SK-N-SH (cell line): Measurements from ENCODE around the gene NTRK2. TPM values are rescaled to one million over a fixed set of nuclear protein-coding genes. Genes with fewer than 3 reads are reported as not detected.

ENCODE experiments used
- CTCF ChIA-PET: fragments of 300-600, 350-600 bp; formaldehyde crosslinking; extraction: SDS; loops from one replicate; lab custom pipeline; 2021; lab: Yijun Ruan, JAX
- POLR2A ChIA-PET: fragments of 350-600 bp; sonication (Branson Sonifier 250); formaldehyde crosslinking; extraction: SDS; loops from one replicate; lab custom pipeline; 2020; ENCODE audit warnings: antibody characterized with exemption, inconsistent platforms; lab: Yijun Ruan, JAX
- DNase-seq: peaks from one replicate; pipeline ENCODE4 v3.0.0; 2012
- H2AFZ ChIP-seq: fragments of 200-600 bp; sonication (generic); 2 replicates; pipeline ENCODE4 v1.8.1; 2016; ENCODE audit warnings: antibody characterized with exemption, mild to moderate bottlenecking, low read depth
- H3F3A ChIP-seq: fragments of 200-600 bp; sonication (generic); replicated peaks from 2 replicates; pipeline ENCODE3; 2016; ENCODE audit warnings: antibody characterized with exemption, mild to moderate bottlenecking; ENCODE audit not compliant: insufficient read depth
- H3K27ac ChIP-seq, 2 experiments: fragments of 200-500 bp in 1 of 2; fragments of 200-600 bp in 1 of 2; sonication (Bioruptor generic) in 1 of 2; sonication (generic), shearing (Covaris generic) in 1 of 2; 2 replicates each; pipeline versions ENCODE4 v1.5.1 to v1.6.1; 2014 to 2016; ENCODE audit warnings: low read depth in 2 of 2, inconsistent platforms in 1 of 2, low read length in 1 of 2, mild to moderate bottlenecking in 1 of 2, mixed read lengths in 1 of 2
- H3K27me3 ChIP-seq: fragments of 200-600 bp; sonication (generic), shearing (Covaris generic); 2 replicates; pipeline ENCODE4 v1.6.1; 2016; ENCODE audit warnings: mixed run types; ENCODE audit not compliant: insufficient read depth
- H3K36me3 ChIP-seq, 2 experiments: fragments of 200-500 bp in 1 of 2; fragments of 200-600 bp in 1 of 2; sonication (Bioruptor generic) in 1 of 2; sonication (generic) in 1 of 2; replicated peaks in 1 of 2; 2 replicates each; pipeline versions ENCODE3 to v1.5.1; 2014 to 2016; ENCODE audit warnings: low read length in 1 of 2, mild to moderate bottlenecking in 1 of 2; ENCODE audit not compliant: insufficient read depth in 2 of 2, control insufficient read depth in 1 of 2
- H3K4me1 ChIP-seq, 2 experiments: fragments of 200-500 bp in 1 of 2; fragments of 200-600 bp in 1 of 2; sonication (Bioruptor generic) in 1 of 2; sonication (generic), shearing (Covaris generic) in 1 of 2; 2 replicates each; pipeline versions ENCODE4 v1.5.1 to v1.6.1; 2014 to 2016; ENCODE audit warnings: low read depth in 1 of 2, low read length in 1 of 2, mixed run types in 1 of 2; ENCODE audit not compliant: insufficient read depth in 2 of 2, control insufficient read depth in 1 of 2
- H3K4me2 ChIP-seq: fragments of 200-600 bp; sonication (generic), shearing (Covaris generic); 2 replicates; pipeline ENCODE4 v1.6.1; 2017; ENCODE audit warnings: mixed run types
- H3K4me3 ChIP-seq, 2 experiments: fragments of 200-500 bp in 1 of 2; fragments of 200-600 bp in 1 of 2; sonication (Bioruptor generic) in 1 of 2; sonication (generic), shearing (Covaris generic) in 1 of 2; 2 replicates each; pipeline versions ENCODE4 v1.5.1 to v1.8.1; 2014 to 2016; ENCODE audit warnings: low read depth in 2 of 2, inconsistent platforms in 1 of 2, low read length in 1 of 2, mild to moderate bottlenecking in 1 of 2, mixed read lengths in 1 of 2, moderate library complexity in 1 of 2
- H3K79me2 ChIP-seq: fragments of 200-600 bp; sonication (generic); 2 replicates; pipeline ENCODE4 v1.8.1; 2017; ENCODE audit warnings: mild to moderate bottlenecking; ENCODE audit not compliant: insufficient read depth
- H3K9ac ChIP-seq: fragments of 200-600 bp; sonication (generic); 2 replicates; pipeline ENCODE4 v1.6.1; 2017; ENCODE audit warnings: mixed run types
- H3K9me2 ChIP-seq: fragments of 200-600 bp; sonication (generic); 2 replicates; pipeline ENCODE4 v1.6.1; 2017; ENCODE audit warnings: mixed run types
- H3K9me3 ChIP-seq: fragments of 200-600 bp; sonication (generic); 2 replicates; pipeline ENCODE4 v1.6.1; 2017; ENCODE audit warnings: mixed run types, mild to moderate bottlenecking, moderate library complexity
- H4K20me1 ChIP-seq: fragments of 200-600 bp; sonication (generic); 2 replicates; pipeline ENCODE4 v1.6.1; 2017; ENCODE audit warnings: mild to moderate bottlenecking, mixed run types; ENCODE audit not compliant: insufficient read depth
- ELF1 ChIP-seq: IDR thresholded peaks from 2 replicates; pipeline ENCODE4 v1.4.0; 2012
- FOXJ3 ChIP-seq: sonication (generic); formaldehyde crosslinking; IDR thresholded peaks from 2 replicates; pipeline ENCODE4 v1.5.1; 2020; ENCODE audit warnings: mild to moderate bottlenecking, missing genetic modification reagents
- FOXM1 ChIP-seq: IDR thresholded peaks from 2 replicates; pipeline ENCODE4 v1.4.0; 2012; ENCODE audit warnings: low read depth, mild to moderate bottlenecking
- GABPA ChIP-seq: IDR thresholded peaks from 2 replicates; pipeline ENCODE4 v1.4.0; 2012; ENCODE audit warnings: low read depth, mild to moderate bottlenecking
- GATA2 ChIP-seq: sonication (generic); formaldehyde crosslinking; IDR thresholded peaks from 2 replicates; pipeline ENCODE4 v1.5.0; 2020; ENCODE audit warnings: mild to moderate bottlenecking, missing genetic modification reagents
- JUND ChIP-seq: IDR thresholded peaks from 2 replicates; pipeline ENCODE4 v1.4.0; 2012
- MXI1 ChIP-seq: IDR thresholded peaks from 2 replicates; pipeline ENCODE4 v1.6.1; 2012; ENCODE audit warnings: mild to moderate bottlenecking, low read depth, low read length, improper control_type of control experiment
- NFIC ChIP-seq: IDR thresholded peaks from 2 replicates; pipeline ENCODE4 v1.4.0; 2012; ENCODE audit warnings: borderline replicate concordance
- NRF1 ChIP-seq: IDR thresholded peaks from 2 replicates; pipeline ENCODE4 v1.6.1; 2012; ENCODE audit warnings: low read depth, mild to moderate bottlenecking, low read length
- POLR2AphosphoS5 ChIP-seq: IDR thresholded peaks from 2 replicates; pipeline ENCODE4 v1.6.1; 2012; ENCODE audit warnings: low read depth, low read length
- RAD21 ChIP-seq: IDR thresholded peaks from 2 replicates; pipeline ENCODE4 v1.6.1; 2012; ENCODE audit warnings: mild to moderate bottlenecking, low read length
- RCOR1 ChIP-seq: fragments of 150-350 bp; IDR thresholded peaks from 2 replicates; pipeline ENCODE4 v1.6.1; 2017; ENCODE audit warnings: antibody characterized with exemption, low read length
- RXRA ChIP-seq: IDR thresholded peaks from 2 replicates; pipeline ENCODE4 v1.4.0; 2012; ENCODE audit warnings: low read depth, mild to moderate bottlenecking, borderline replicate concordance
- SMC3 ChIP-seq: IDR thresholded peaks from 2 replicates; pipeline ENCODE4 v1.6.1; 2012; ENCODE audit warnings: low read depth, low read length, improper control_type of control experiment
- TAF1 ChIP-seq: IDR thresholded peaks from 2 replicates; pipeline ENCODE4 v1.6.1; 2012; ENCODE audit warnings: low read depth, mild to moderate bottlenecking, low read length, moderate library complexity, borderline replicate concordance
- TCF12 ChIP-seq: IDR thresholded peaks from 2 replicates; pipeline ENCODE4 v1.4.0; 2012
- TEAD4 ChIP-seq: IDR thresholded peaks from 2 replicates; pipeline ENCODE4 v1.4.0; 2012; ENCODE audit warnings: mild to moderate bottlenecking, borderline replicate concordance; ENCODE audit not compliant: insufficient read depth
- WGBS: methylation state at CpG from one replicate; pipeline ENCODE4 v1.1.6; 2017; ENCODE audit warnings: low lambda C conversion rate; 5-methylcytosine and 5-hydroxymethylcytosine counted together
- polyA plus RNA-seq, 3 experiments: library from polyadenylated mRNA; depleted of rRNA; stranded (reverse); fragments of >200 nt; gene quantifications; 2 replicates each; pipeline ENCODE4 v1.2.3, GENCODE V29; 2012
- TF ChIP-seq, protein P1 (sequence below): fragments of 150-350 bp; IDR thresholded peaks from 2 replicates; pipeline ENCODE4 v1.6.1; 2016; ENCODE audit warnings: mild to moderate bottlenecking, low read depth, low read length
- TF ChIP-seq, protein P2 (sequence below): IDR thresholded peaks from 2 replicates; pipeline ENCODE4 v1.4.0; 2012; ENCODE audit warnings: low read depth, borderline replicate concordance
- TF ChIP-seq, protein P3 (sequence below): fragments of 200-600 bp; sonication (generic); IDR thresholded peaks from 2 replicates; pipeline ENCODE4 v1.6.1; 2017; ENCODE audit warnings: antibody characterized with exemption, mild to moderate bottlenecking, moderate library complexity
- TF ChIP-seq, protein P4 (sequence below): fragments of 150-350 bp; IDR thresholded peaks from 2 replicates; pipeline ENCODE4 v1.6.1; 2017; ENCODE audit warnings: antibody characterized with exemption, low read length, low read depth, borderline replicate concordance
- TF ChIP-seq, protein P5 (sequence below): IDR thresholded peaks from 2 replicates; pipeline ENCODE4; 2012
- TF ChIP-seq, protein P6 (sequence below): IDR thresholded peaks from 2 replicates; pipeline ENCODE4 v1.4.0; 2012; ENCODE audit warnings: low read depth, borderline replicate concordance

Gene NTRK2
- polyA plus RNA-seq, 1 of the 3 experiments (the other 2 are of a cell fraction) = 0.05 TPM

DNA sequence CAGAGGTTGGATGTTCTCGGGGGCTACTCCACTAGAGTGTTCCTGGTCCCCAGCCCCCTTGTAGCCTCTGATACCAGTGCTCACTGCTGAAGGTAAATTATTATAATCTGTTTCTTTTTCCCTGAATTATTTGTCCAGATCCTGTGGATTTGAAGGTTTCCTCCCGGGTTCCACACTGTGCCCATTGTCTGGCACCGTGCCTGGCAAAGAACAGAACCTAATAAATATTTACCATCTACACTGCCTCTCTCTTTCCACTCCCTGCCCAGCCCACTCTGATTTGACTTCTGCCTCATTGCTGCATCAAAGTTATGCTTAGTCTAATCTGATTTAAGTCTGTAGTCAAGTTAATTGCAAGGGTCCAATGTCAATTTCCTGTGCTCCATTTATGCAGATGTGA lies 322.9 kb downstream of the NTRK2 start (continued):
- TF ChIP-seq, protein P1, sequence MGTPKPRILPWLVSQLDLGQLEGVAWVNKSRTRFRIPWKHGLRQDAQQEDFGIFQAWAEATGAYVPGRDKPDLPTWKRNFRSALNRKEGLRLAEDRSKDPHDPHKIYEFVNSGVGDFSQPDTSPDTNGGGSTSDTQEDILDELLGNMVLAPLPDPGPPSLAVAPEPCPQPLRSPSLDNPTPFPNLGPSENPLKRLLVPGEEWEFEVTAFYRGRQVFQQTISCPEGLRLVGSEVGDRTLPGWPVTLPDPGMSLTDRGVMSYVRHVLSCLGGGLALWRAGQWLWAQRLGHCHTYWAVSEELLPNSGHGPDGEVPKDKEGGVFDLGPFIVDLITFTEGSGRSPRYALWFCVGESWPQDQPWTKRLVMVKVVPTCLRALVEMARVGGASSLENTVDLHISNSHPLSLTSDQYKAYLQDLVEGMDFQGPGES = no peak
- TF ChIP-seq NFIC = no peak
- TF ChIP-seq JUND = no peak
- TF ChIP-seq, protein P2, sequence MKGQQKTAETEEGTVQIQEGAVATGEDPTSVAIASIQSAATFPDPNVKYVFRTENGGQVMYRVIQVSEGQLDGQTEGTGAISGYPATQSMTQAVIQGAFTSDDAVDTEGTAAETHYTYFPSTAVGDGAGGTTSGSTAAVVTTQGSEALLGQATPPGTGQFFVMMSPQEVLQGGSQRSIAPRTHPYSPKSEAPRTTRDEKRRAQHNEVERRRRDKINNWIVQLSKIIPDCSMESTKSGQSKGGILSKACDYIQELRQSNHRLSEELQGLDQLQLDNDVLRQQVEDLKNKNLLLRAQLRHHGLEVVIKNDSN = no peak
- no peak for TF ChIP-seq FOXM1
- no peak for TF ChIP-seq TAF1
- TF ChIP-seq, all 33 proteins: peak for 0

DNA sequence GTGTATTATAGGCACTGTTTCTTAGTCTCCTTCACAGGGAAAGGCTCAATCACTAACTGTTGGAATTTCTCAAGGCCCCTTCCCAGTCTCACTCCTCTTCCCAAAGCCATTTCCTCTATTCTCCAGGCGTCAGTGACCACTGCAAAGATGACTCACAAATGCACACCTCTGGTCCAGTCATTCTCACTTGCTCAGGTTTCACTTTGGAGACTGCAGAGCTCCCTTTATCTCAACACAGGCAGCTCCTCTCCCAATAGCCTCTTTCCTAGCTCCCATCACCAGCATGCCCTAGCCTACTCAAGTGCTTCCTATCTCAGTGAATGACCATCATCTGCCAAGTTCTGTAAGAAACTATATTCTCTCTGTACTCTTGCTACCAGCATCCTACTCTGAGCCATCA lies 323.6 kb downstream of the NTRK2 start:
- no peaks in the 10 kb centered on the region for H4K20me1 ChIP-seq
- POLR2A ChIA-PET = no interaction called here
- H3F3A ChIP-seq = no peaks in the 10 kb centered on the region
- no peaks in the 10 kb centered on the region for H3K27me3 ChIP-seq
- 5% methylated on average over 1 of the region's 1 CpG for WGBS
- peaks cover 0 to 8% of the 10 kb centered on the region in 2 experiments; a peak in 1 of 4 replicates for H3K4me1 ChIP-seq
- no peak overlapping the region for H3K9ac ChIP-seq
- H3K9me3 ChIP-seq = no peaks in the 10 kb centered on the region
- H3K4me3 ChIP-seq = no peak overlapping the region
- no peak overlapping the region for H2AFZ ChIP-seq
- no peak for DNase-seq
- H3K27ac ChIP-seq = no peak overlapping the region
- CTCF ChIA-PET = interaction anchor here (0.8 to 1.1 kb wide), 2 partner anchors 8 to 20 kb away, joined by 3 to 4 read pairs; no protein-coding TSS in a partner anchor
- no peaks in the 10 kb centered on the region for H3K79me2 ChIP-seq
- no peaks in the 10 kb centered on the region for H3K9me2 ChIP-seq
- no peak overlapping the region for H3K4me2 ChIP-seq
- TF ChIP-seq, protein P3, sequence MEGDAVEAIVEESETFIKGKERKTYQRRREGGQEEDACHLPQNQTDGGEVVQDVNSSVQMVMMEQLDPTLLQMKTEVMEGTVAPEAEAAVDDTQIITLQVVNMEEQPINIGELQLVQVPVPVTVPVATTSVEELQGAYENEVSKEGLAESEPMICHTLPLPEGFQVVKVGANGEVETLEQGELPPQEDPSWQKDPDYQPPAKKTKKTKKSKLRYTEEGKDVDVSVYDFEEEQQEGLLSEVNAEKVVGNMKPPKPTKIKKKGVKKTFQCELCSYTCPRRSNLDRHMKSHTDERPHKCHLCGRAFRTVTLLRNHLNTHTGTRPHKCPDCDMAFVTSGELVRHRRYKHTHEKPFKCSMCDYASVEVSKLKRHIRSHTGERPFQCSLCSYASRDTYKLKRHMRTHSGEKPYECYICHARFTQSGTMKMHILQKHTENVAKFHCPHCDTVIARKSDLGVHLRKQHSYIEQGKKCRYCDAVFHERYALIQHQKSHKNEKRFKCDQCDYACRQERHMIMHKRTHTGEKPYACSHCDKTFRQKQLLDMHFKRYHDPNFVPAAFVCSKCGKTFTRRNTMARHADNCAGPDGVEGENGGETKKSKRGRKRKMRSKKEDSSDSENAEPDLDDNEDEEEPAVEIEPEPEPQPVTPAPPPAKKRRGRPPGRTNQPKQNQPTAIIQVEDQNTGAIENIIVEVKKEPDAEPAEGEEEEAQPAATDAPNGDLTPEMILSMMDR = no peak
- TF ChIP-seq RXRA (no peak), RCOR1 (no peak), GATA2 (CRISPR knock-in tag) (no peak), TCF12 (no peak), TEAD4 (no peak), MXI1 (no peak), RAD21 (no peak), FOXJ3 (no peak), GABPA (no peak), POLR2AphosphoS5 (no peak), ELF1 (no peak), SMC3 (no peak), JUND (no peak), NRF1 (no peak), TAF1 (no peak)
- TF ChIP-seq, protein P4, sequence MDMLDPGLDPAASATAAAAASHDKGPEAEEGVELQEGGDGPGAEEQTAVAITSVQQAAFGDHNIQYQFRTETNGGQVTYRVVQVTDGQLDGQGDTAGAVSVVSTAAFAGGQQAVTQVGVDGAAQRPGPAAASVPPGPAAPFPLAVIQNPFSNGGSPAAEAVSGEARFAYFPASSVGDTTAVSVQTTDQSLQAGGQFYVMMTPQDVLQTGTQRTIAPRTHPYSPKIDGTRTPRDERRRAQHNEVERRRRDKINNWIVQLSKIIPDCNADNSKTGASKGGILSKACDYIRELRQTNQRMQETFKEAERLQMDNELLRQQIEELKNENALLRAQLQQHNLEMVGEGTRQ = no peak
- TF ChIP-seq, protein P5, sequence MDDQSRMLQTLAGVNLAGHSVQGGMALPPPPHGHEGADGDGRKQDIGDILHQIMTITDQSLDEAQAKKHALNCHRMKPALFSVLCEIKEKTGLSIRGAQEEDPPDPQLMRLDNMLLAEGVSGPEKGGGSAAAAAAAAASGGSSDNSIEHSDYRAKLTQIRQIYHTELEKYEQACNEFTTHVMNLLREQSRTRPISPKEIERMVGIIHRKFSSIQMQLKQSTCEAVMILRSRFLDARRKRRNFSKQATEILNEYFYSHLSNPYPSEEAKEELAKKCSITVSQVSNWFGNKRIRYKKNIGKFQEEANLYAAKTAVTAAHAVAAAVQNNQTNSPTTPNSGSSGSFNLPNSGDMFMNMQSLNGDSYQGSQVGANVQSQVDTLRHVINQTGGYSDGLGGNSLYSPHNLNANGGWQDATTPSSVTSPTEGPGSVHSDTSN = no peak
- TF ChIP-seq, protein P6, sequence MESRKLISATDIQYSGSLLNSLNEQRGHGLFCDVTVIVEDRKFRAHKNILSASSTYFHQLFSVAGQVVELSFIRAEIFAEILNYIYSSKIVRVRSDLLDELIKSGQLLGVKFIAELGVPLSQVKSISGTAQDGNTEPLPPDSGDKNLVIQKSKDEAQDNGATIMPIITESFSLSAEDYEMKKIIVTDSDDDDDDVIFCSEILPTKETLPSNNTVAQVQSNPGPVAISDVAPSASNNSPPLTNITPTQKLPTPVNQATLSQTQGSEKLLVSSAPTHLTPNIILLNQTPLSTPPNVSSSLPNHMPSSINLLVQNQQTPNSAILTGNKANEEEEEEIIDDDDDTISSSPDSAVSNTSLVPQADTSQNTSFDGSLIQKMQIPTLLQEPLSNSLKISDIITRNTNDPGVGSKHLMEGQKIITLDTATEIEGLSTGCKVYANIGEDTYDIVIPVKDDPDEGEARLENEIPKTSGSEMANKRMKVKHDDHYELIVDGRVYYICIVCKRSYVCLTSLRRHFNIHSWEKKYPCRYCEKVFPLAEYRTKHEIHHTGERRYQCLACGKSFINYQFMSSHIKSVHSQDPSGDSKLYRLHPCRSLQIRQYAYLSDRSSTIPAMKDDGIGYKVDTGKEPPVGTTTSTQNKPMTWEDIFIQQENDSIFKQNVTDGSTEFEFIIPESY = no peak
- no peaks in the 10 kb centered on the region for H3K36me3 ChIP-seq
